Measurements from ENCODE around the gene EFHC2.

The EFHC2 gene

DNA sequence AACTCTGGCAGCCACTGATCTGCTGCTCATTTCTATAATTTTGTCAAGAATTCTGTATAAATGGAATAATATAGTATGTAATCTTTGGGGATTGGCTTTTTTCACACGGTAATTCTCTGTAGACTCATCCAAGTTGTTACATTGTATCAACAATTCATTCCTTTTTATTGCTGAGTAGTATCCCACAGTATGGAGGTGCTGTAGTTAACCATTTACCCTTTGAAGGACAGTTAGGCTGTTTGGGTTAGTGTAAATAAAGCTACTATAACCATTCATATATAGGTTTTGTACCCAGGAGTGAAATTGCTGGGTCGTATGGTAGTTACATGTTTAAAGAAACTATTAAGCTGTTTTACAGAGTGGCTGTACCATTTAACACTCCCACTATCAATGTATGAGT is 213.3 kb downstream of the EFHC2 start:
- DNase-seq = no peak

- DNase-seq = no peak
These were observed 230.1 kb downstream of the EFHC2 start for GRCh38 chrX:44113337-44113736.

DNA sequence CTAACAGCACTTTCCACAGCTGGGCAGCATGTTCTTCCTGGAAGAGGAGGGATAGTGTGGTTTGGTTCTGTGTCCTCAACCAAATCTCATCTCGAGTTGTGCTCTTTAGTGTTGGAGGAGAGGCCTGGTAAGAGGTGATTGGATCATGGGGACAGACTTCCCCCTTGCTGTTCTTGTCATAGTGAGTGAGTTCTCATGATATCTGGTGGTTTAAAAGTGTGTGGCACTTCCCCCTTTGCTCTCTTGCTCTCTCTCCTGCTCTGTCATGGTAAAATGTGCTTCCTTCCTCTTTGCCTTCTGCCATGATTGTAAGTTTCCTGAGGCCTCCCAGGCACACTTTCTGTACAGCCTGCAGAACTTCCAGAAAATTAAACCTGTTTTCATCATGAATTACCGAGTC is 236.6 kb downstream of the EFHC2 start:
- DNase-seq = no peak

- DNase-seq = no peak
These were observed 238.1 kb downstream of the EFHC2 start for GRCh38 chrX:44105228-44105913.

DNA sequence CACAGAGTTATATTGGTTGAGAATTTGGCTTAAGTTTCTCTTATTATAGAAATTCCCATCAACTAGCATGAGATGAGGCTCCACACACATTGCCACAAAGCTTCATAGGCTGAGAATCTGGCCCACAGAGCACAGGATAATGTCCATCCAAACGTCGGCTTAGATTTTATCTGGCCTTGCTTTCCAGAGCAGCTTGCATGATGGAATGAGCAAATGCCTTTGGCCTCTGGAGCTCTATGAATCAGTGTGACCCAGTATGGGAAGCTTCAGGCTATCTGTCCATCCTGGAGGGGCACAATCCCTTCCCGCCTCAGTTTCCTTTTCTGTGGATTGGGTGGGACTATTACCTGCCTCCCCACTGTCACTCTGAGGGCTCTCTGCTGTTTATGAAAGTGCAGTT is 238.8 kb downstream of the EFHC2 start:
- no peak for DNase-seq

GRCh38 chrX:44101281-44101680 is 242.2 kb downstream of the EFHC2 start:
- DNase-seq = no peak

GRCh38 chrX:44099366-44099765 is 244.1 kb downstream of the EFHC2 start:
- DNase-seq = no peak

All from HCEC 1CT (cell line).